VCaP (cell line): ENCODE results near the gene ATP10A.
"Not testable (repeated sequence)": the region's sequence is repeated elsewhere in the genome, so short reads cannot be mapped to it uniquely, and the experiment has no call there.

ENCODE experiments used
- H3K27ac ChIP-seq: fragments of 450-650 bp; 2 replicates; pipeline ENCODE4 v1.5.1; 2017
- CTCF ChIP-seq: fragments of 450-650 bp; conservative IDR thresholded peaks from 2 replicates; pipeline ENCODE4 v1.5.1; 2017; ENCODE audit warnings: mild to moderate bottlenecking, moderate library complexity

ATP10A gene

GRCh38 chr15:25655207-25655948 lies 207.7 kb downstream of the ATP10A start:
- H3K27ac ChIP-seq: no peak overlapping the region
- TF ChIP-seq CTCF: no peak

GRCh38 chr15:25653371-25653770 lies 209.8 kb downstream of the ATP10A start:
- H3K27ac ChIP-seq: no peak overlapping the region
- no peak for TF ChIP-seq CTCF

- TF ChIP-seq CTCF: no peak
- H3K27ac ChIP-seq: no peak overlapping the region
These were observed 210.4 kb downstream of the ATP10A start for GRCh38 chr15:25652704-25653103.

GRCh38 chr15:25649390-25649789 lies 213.7 kb downstream of the ATP10A start:
- no peak for TF ChIP-seq CTCF
- H3K27ac ChIP-seq: no peak overlapping the region

GRCh38 chr15:25643120-25643519 lies 220.0 kb downstream of the ATP10A start:
- H3K27ac ChIP-seq: no peak overlapping the region
- no peak for TF ChIP-seq CTCF

GRCh38 chr15:25641762-25642161 lies 221.4 kb downstream of the ATP10A start:
- no peak overlapping the region for H3K27ac ChIP-seq
- TF ChIP-seq CTCF: no peak

- TF ChIP-seq CTCF: no peak
- H3K27ac ChIP-seq: no peak overlapping the region
These were observed 221.8 kb downstream of the ATP10A start for GRCh38 chr15:25641361-25641760.

- not testable (repeated sequence) for H3K27ac ChIP-seq
These were observed 222.2 kb downstream of the ATP10A start for GRCh38 chr15:25640959-25641358.
